CD4-positive, alpha-beta T cell treated with Interferon alpha-2 for 1 hour (primary cell): ENCODE data around the gene MICU2.

ENCODE experiments used
- DNase-seq, 2 donors: peaks; one replicate each; pipeline ENCODE4 v3.0.0-alpha.2; 2020 to 2022

MICU2 gene, protein sequence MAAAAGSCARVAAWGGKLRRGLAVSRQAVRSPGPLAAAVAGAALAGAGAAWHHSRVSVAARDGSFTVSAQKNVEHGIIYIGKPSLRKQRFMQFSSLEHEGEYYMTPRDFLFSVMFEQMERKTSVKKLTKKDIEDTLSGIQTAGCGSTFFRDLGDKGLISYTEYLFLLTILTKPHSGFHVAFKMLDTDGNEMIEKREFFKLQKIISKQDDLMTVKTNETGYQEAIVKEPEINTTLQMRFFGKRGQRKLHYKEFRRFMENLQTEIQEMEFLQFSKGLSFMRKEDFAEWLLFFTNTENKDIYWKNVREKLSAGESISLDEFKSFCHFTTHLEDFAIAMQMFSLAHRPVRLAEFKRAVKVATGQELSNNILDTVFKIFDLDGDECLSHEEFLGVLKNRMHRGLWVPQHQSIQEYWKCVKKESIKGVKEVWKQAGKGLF

DNA sequence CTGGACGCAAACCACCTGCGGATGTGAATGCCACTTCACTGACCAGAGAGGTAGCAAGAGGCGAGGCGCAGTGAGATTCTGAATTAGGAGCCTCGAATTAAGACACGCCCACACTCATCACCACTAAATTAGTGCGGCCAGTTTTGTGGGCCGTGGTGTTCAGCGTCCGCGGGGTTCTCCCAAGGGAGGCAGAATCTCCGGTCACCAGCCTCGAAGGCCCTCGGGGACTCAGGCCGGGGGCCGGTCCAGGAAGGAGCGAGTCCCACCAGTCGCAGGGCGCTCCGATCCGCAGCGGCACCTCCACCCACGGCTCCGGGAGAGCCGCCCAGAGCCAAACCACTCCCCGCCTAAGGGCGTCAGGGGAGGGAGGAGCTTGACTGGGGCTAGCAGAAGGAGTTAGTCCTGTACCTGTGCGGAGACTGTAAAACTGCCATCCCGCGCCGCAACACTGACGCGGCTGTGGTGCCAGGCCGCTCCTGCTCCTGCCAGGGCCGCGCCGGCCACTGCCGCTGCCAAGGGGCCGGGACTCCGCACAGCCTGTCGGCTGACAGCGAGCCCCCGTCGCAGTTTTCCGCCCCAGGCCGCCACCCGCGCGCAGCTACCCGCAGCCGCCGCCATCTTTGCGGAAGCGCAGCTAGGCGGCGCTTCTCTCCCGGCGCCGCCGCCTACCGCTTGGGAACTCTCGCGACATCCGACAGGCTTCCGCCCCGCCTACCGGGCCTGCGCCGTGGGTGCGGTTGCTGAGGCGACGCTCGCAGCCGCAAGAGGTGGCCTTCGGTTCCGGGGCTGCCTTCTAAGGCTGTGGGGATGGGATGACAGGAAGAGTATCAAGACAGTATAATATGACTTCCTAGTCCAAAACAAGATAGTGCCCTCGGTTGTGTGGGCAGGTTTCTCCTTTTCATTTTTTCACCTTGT is at the start of gene MICU2:
Gene MICU2 (minus strand): TSS at position 640 of the 918 bp plus-strand sequence. CDS start 22 bp downstream, at position 618.
- DNase-seq = peak; percentile 93 to 96

DNA sequence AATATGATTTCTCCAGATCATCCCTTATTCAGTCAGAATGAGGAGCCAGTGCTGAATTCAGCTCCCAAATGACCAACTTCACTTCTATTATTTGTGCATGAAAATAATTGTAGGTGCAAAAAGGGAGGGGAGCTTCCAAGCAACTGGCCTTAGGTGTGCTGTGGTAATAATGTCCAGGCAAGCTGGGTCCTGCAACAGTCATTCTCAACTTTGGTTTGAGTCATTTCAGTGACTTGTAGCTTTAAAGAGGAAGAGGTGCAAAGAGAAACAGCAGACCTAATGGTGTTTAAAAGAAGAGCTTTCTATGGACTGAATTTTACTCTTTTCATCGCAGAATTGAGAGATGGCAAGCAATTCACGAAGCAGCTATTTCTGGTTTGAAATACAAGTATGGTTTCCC is 37.7 kb upstream of the MICU2 start:
- no peak for DNase-seq

DNA sequence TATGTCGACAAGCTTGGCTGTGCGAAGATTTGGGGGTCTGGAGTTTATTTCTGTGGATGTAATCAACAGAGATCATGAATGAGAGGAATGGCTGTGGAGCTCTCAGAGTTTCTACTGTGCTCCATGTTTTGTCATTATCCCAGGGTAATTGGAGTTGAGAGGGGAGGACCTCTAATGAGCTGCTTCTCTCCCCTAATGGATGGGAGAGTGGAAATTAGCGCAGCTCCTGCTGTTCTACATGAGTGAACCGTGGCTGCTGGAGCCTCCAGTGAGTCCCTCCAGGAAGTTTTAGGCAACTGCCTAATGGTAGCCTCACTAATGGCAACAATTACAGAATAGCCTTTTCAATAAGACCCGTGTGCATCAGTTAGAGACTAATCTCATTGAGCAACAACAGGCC is 35.6 kb upstream of the MICU2 start:
- DNase-seq = no peak

DNA sequence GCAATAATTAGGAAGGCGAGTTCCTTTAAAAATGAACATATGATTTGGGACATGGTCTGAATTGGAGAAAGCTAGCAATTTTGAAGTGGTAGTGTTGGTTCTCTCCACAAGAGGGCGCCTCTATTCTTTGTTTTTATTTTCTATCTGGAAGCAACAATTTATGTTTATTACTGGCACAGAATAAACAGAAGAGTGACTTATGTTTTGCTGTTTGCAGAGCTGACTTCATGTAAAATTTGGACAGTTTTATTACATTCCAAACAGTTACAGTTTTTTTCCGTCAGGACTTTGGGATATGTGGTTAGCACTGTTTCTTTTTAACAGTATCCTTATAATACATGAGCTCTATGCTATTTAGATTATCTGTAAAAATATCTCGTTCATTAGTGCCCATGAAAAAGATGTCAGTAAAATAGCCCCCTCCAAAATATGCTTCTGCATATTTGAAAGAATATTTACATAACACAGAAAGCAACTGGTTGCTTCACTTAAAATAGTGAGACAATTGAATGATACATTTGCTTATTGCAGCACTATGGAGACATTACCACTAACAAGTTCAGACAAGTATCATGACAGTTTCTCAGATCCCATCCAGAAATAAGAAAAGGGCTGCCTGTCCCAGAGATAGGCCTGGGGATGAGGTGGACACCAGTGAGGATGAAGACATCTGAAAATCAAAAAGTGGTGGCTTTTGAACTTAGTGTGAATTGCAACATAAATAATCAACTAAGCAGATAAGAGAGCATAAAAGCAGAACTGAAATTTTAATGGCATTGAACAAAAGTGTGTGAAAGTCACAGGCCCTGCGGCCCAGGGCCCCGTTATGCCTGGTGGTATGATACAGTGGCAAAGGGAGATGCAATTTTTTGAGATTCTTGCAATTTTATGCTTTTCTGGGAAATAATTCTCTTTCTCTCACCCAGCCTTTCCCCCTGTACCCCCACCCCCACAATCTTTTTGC is 34.6 kb upstream of the MICU2 start:
- DNase-seq = peak; percentile 4 to 61

DNA sequence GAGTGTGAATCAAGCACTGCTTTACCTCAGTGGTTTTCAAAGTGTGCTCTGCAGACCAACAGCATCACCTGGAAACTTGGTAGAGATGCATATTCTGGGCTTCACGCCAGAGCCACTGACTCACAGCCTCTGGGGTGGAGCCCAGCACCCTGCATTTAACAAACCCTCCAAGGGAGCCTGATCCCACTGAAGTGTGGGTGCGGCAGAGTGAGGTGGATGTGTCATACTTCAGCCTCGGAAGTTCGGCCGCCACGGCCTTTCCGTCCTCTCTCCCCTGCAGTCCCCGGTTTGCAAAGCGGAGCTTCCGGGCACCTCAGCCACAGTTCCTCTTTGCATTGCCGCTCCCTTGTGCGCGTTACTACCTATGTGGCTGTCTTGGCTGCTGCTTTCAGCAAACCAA is 33.3 kb upstream of the MICU2 start:
- peak in 1 of 2 donors; percentile 3 for DNase-seq

DNA sequence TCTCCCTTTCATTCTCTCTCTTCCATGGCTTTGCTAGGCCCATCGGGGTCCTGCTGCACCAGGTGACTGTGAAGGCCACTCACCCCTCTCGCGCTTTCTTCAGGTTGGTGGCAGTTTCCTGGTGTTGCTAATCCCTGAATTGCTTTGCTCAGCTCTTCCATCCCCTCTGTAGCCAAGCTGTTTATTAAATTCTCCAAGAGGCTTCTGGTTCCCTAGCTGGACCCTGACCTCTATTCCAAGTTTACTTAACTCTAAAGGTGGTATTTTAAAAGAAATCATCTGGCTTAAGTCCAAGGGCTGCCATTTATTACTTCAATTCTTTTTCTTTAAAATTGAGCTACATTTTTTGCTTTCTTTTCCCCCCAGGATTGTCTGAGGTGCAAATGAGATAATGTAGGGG is 32.7 kb upstream of the MICU2 start:
- no peak for DNase-seq

DNA sequence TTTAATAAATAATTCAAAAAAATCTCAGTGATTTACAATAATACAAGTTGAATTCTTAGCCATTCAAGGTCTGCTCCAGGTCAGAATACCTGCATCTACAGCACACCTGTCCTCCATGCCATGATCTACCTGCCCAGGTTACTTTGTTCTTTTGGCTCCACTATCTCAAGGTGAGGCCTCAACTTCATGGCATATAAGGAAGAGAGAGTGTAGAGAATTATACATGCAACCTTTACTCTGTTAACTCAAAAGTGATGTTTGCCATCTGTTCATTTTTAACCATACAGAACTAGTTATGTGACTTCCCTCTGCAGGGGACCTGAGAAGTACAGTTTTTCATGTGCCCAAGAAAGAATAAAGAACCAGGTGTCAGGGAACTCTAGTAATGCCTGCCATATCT is 28.2 kb upstream of the MICU2 start:
- no peak for DNase-seq

DNA sequence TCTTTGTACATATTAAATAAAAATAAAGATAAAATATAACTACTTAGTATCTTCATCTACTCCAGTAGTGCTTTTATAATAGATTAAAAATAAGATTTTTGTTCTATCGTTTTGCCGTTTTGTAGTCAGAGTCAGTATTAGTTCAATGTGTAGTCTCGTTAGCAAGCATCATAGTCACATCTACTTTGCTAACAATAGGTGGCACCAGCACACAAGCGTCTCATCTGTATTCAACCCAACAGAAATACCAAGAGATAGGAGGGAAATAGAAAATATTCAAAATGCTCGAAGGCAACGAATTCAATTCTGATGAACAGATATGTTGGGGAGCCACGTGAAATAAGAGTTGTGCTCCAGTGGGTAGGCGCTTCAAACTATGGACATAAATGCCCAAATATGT is 21.4 kb upstream of the MICU2 start:
- peak in 1 of 2 donors; percentile 44 for DNase-seq

DNA sequence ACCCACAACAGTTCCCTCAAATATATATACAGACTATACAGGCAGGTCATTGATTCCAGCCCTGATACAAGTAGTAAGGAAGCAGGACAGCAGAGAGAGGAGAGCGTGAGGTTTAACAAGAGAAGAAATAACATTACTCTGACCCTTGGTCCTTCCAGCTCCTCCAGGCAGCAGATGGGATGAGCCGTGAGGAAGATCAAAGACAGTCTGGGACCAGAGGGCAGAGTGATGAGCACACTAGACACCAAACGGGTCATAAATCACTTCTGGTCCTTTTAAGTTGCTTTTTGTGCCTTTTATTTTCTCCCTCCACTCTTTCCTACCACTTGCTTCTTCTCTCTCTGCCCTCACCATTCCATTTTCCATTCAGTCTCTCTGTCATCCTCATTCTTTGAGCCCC is 16.9 kb upstream of the MICU2 start:
- no peak for DNase-seq

DNA sequence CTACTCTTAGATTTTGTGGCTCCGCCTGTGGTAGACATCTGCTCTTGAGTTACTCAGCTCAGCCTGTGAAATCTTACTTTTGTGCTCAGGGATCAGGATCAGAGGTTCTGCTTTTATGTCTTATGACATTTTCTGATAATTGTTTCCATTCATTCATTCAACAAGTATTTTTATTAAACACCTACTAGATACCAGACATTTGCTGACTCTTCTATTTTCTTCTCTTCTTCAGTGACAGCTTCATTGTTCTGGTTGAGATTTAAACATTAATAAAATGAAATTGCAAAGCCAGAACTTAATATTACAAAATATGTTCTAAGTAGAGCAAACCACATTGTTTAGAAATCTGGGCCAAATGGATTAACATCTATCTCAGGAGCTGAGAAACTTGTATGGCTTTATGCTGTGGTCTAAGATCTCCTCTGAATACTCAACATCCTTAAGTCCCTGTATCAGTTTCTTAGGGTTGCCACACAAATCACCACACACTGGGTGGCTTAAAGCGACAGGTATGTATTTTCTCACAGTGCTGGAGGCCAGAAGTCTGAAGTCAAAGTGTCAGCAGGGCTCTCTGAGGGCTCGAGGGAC is 15.8 kb upstream of the MICU2 start:
- DNase-seq = no peak

DNA sequence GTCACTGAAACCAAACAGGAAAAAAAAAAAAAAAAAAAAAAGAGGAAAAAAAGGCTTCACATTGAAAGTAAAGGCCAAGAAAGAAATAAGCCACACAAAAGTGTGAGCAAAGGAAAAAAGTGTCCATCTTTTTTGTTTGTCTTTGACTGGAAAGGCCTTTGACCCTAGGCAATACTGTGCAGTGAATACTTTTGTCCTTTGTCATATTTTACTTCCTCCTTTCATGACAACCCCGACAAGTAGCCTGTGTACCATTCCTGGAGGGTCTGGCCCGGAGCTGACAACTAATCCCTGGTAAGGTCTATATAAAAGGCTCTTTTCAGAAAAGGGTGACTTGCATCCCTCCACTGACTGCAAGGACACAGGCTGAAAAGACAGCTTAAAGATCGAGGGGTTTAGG is 12.9 kb upstream of the MICU2 start:
- no peak for DNase-seq

DNA sequence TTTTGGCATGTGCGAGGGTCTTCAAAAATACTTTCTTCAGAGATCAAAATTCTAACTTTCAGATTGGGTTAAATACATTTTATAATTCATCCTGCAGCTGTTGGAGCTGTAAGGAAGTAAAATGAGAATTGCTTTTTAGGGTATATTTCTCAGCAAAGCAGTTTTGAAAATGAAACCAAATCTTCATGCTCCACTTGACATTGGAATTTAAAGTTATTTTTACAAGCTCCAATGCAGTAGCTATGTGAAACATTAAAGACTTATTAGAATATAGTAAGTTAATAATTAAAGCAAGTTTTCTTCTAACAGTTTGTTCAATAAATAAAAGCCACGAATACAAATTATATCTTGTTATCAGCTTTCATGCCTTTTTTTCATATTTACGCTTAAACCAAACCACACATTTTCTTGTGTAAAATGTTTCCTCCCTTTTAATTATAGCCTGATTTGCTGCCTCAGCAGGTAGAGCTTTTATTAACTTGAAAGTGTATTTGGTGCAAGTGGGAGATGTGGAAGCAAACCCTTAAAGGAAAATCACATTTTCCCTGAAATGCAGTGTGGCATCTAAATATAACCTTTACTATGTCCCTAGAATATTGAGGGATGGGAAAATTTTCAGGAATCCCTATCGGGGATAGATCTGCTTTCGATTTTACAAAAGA is 12.4 kb upstream of the MICU2 start:
- no peak for DNase-seq

DNA sequence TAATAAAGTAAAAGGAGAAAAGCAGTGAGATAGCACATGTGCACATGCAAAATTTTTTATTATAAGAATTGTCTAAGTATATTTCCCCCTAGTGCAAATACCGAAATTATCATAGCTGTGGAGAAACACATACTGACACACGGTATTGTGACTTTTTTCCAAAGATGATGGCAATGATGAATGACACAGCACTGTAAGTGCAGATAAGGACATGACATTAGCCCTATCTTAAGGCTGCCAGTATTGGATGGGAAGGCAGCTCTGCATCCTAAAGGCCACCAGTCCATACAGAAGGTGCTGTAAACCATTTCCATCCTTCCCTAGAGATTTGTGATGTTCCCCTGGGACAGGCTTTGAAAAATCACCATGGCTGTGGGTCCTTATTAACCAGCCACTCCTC is 11.5 kb upstream of the MICU2 start:
- no peak for DNase-seq

DNA sequence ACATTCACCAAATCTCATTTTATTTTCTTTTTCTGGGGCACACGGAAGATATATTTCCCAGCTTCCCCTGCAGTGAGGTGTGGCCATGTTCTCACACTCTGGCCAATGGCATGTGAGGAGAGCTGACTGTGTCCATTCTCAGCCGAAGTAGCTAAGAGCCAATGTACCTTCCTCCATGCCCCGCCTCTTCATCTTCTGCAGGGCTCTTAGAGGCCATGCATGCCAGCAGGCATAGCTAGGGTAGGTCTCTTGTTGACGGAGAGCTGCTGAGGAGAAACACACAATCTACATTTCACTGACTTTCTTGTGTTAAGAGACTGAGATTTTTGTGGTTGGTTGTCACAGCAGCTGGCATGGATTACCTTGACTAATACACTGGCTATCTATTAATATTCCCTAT is 9.8 kb upstream of the MICU2 start:
- no peak for DNase-seq

DNA sequence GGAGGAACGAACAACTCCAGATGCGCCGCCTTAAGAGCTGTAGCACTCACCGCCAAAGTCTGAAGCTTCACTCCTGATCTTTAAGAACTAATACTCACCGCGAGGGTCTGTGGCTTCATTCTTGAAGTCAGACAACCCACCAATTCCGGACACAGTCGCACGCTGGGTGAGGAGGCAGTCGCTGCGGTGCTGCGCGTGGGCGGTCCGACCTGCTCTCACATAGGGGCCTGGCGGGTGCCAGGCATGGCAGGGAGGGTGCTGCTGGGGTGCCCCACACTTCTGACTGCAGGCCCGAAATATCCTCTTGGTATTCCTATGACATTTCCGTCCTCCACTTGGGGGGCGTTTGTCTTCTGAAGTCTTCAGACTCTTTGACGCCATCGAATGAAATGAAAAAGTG is 7.4 kb upstream of the MICU2 start:
- DNase-seq = no peak

DNA sequence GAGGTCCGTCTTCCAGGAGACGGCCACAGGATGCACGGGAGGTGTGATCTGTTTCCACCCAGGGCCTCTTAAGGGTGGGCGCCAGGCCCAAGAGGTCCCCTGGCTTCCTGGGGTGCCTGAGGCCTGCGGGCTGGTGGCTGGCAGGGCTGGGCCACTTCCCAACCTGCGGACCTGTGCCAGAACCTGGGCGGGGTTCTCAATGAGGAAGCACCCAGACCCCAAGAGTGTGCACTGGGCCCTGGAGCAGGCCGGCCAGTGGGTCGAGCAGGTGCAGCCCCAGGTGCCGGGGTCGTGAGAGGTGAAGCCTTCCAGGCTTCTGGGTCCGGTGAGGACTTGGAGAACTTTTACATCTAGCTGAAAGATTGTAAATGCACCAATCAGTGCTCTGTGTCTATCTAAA is 6.7 kb upstream of the MICU2 start:
- no peak for DNase-seq

DNA sequence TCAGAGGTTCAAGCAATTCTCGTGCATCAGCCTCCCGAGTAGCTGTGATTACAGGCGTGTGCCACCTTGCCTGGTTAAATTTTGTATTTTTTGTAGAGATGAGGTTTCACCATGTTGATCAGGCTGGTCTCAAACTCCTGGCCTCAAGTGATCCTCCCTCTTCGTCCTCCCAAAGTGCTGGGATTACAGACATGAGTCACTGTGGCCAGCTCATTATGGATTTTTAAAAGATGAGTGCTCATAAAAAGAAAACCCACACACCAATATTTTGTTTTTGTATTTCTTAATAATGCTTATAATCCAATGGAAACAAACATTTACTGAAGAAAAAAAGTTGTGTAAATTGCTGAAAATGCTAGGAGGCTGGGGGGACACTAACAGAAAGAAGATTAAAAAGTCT is 5.0 kb upstream of the MICU2 start:
- DNase-seq = no peak

DNA sequence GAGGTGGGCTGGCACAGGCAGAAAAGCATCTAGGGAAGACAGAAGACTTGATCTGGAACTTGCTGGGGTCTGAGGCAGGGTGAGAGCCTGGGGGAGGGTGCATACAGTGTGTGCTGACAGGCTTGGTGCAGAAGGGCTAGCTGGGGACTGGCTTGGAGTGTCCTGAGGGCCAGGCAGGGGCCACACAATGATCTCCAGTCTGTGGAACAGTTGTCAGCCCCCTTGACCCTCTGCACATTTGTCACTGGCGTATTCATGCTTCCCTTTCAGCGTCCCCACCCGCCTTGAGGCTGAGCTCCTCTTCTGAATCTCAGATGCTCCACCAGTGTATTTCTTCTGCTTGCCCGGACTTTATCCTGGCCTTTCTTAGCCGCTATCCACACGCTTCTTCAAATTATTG is 2.8 kb upstream of the MICU2 start:
- no peak for DNase-seq

DNA sequence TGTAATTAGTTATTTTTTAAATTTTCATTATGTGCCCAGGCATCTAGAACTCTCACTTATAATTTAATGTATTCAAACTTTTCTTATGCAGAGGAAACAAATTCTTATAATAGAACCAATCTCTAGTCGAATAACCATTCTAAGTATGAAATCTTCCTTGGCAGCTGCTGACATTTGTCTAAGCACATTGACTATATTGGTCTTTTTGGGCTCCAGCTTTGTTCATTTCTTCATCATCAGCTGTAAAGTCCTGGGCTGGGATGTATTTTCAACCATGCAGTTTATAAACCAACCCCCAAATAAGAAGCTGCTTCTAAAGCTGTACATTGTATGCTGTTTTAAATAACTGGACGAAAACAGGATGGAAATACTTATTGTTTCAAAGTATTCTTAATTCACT is 2.3 kb upstream of the MICU2 start:
- DNase-seq = no peak

DNA sequence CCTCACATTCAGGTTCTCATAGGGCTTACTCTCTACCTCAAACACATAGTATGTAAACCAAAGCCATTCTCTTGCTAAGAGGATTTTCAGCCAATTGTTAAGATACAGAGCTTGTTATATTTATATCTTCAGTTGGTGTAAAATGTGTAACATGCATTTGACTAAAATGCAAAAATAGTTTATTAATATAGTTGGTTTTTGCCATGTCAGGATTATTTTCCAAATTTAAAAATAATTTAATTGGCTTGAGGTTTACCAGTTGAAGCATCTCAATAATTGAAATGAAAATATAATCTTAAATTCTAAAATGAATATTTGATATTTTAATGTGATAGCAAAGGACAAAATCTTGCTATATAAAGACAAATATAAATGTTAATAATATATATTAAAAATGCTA is 7.2 kb downstream of the MICU2 start:
- DNase-seq = no peak

DNA sequence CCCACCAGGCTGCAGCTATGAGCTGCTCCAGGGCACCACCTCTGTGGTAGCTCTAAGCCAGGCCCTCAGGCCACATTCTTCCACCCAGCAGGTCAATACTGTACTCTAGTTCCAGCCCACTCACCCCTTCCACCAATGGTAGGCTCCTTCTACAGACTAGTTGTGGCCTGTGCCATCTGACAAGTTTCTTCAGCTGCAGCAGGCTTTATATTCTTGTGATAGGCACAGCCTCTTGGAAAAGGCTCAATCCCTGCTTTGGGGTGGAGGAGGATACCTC is 8.5 kb downstream of the MICU2 start:
- no peak for DNase-seq
